Panc1 (cell line): ENCODE measurements around the gene AMIGO3.

Source experiments
- CTCF ChIP-seq: fragments of 450-650 bp; IDR thresholded peaks from 2 replicates; pipeline ENCODE4 v1.5.1; 2017; ENCODE audit warnings: mild to moderate bottlenecking
- REST ChIP-seq, 2 experiments: IDR thresholded peaks; 2 replicates each; pipeline ENCODE4 v1.6.1; 2011 to 2012; ENCODE audit warnings: low read depth in 2 of 2, control low read depth in 1 of 2, low read length in 1 of 2, mild to moderate bottlenecking in 1 of 2, moderate library complexity in 1 of 2; ENCODE audit not compliant: insufficient read depth in 1 of 2

- TF ChIP-seq CTCF (no peak), REST (IDR thresholded peaks at IDR 0.05; ENCODE audit: insufficient read depth in 1 of 2, low read depth in 2 of 2, low read length in 1 of 2) (no peak)
Observed at GRCh38 chr3:49683162-49683561, 36.3 kb downstream of the AMIGO3 start.
